Esophagus muscularis mucosa (tissue), 4 donors: Measurements from ENCODE around the gene WDR59. TPM values are rescaled to one million over a fixed set of nuclear protein-coding genes. Genes with fewer than 3 reads are reported as not detected.

ENCODE experiments used
- DNase-seq: peaks from one replicate; pipeline ENCODE4 v3.0.0-alpha.2; 2017; ENCODE audit errors: extremely low spot score
- H3K27ac ChIP-seq, 4 donors: fragments of 200-600 bp; sonication (generic); replicated peaks in 1 of 4; 1 replicate in 3 of 4; 2 replicates in 1 of 4; pipeline ENCODE4 v1.5.1; 2016 to 2019; ENCODE audit warnings: mild to moderate bottlenecking in 1 of 4
- H3K27me3 ChIP-seq, 4 donors: fragments of 200-600 bp; sonication (generic); one replicate each; pipeline versions ENCODE4 v1.5.1 to v1.6.0; 2016 to 2019
- H3K36me3 ChIP-seq, 4 donors: fragments of 200-600 bp; sonication (generic); one replicate each; pipeline ENCODE4 v1.5.1; 2016 to 2019
- H3K4me1 ChIP-seq, 4 donors: fragments of 200-600 bp; sonication (generic); one replicate each; pipeline ENCODE4 v1.5.1; 2016 to 2019
- H3K4me3 ChIP-seq, 4 donors: fragments of 200-600 bp; sonication (generic); 1 replicate in 2 of 4; 2 replicates in 2 of 4; pipeline ENCODE4 v1.5.1; 2016 to 2019; ENCODE audit warnings: mild to moderate bottlenecking in 4 of 4, moderate library complexity in 1 of 4
- H3K9me3 ChIP-seq, 4 donors: fragments of 200-600 bp; sonication (generic); 1 replicate in 3 of 4; 2 replicates in 1 of 4; pipeline ENCODE4 v1.5.1; 2016 to 2019
- EP300 ChIP-seq: sonication (generic); formaldehyde crosslinking; IDR thresholded peaks from one replicate; pipeline ENCODE4 v1.6.1; 2017; ENCODE audit warnings: antibody characterized with exemption
- POLR2A ChIP-seq: fragments of 450-650 bp; IDR thresholded peaks from one replicate; pipeline ENCODE4 v1.6.1; 2017; ENCODE audit warnings: antibody characterized with exemption, moderate library complexity, mild to moderate bottlenecking, low read depth
- POLR2AphosphoS5 ChIP-seq, 2 donors: sonication (generic); formaldehyde crosslinking; IDR thresholded peaks; one replicate each; pipeline ENCODE4 v1.6.1; 2017; ENCODE audit warnings: antibody characterized with exemption in 2 of 2
- WGBS: methylation state at CpG from one replicate; pipeline ENCODE4 v1.1.5; 2018; 5-methylcytosine and 5-hydroxymethylcytosine counted together
- intact Hi-C: fragments of 100-400 bp; cut with DNase I; formaldehyde crosslinking; loops from one replicate; pipeline ENCODE4 v1.15.1; 2023
- total RNA-seq, 4 donors: library from RNA; depleted of rRNA; stranded (reverse); fragments of >200 nt; gene quantifications; one replicate each; pipeline versions ENCODE4 v1.1.0 to v1.2.1, GENCODE V29; 2016
- TF ChIP-seq, protein P1 (sequence below), 3 experiments: fragments of 200-600 bp in 2 of 3; fragments of 450-650 bp in 1 of 3; sonication (generic) in 2 of 3; IDR thresholded peaks; one replicate each; pipeline ENCODE4 v1.5.1; 2017 to 2019; ENCODE audit warnings: antibody characterized with exemption in 3 of 3, mild to moderate bottlenecking in 2 of 3, moderate library complexity in 1 of 3

Gene WDR59
- total RNA-seq, 4 donors from 2014 or later = 15.7 to 27.2 (median 18.6) TPM

DNA sequence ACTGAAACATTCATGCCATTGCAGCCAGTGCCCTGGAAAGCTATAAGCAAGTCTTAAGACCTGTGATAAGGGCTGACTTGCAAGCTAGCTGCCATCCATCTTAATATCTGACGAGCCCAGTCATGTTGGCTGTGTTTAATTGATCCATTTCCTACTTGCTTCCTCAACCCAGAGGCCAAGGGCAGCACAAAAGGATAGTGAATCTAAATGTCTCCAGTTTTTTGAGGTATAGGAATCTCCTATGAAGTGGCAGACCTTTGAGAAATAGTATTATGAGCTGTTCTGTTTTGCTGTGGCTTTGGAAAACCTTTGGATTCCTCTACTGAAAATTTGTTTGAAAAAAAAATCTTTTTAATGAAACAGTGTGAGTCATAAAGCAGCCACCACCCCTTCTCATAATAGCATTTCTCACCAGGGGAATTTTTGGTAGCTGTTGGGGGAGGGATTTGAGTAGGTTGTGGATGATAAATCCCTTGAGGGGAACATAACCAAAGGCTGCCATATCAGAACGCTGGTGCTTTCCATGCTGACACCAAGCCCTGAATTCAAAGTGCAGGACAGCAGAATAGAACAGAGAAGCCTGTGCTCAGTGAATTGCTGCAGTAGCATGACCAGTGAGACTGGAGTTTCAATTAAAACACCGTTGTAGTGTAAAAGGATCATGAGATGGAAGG lies 26.8 kb upstream of the WDR59 start:
- DNase-seq = no peak
- 19% methylated on average over 3 of the region's 3 CpGs for WGBS
- H3K9me3 ChIP-seq = no peaks in the 10 kb centered on the region
- peak overlapping the region; percentile 69 to 87 (median 78) for H3K27ac ChIP-seq
- intact Hi-C loops = no loop called here
- H3K27me3 ChIP-seq = no peaks in the 10 kb centered on the region
- TF ChIP-seq EP300 = no peak
- TF ChIP-seq POLR2AphosphoS5 (IDR thresholded peaks at IDR 0.05) = peak in 1 of 2 donors; percentile 48
- no peak for TF ChIP-seq POLR2A
- TF ChIP-seq, protein P1, sequence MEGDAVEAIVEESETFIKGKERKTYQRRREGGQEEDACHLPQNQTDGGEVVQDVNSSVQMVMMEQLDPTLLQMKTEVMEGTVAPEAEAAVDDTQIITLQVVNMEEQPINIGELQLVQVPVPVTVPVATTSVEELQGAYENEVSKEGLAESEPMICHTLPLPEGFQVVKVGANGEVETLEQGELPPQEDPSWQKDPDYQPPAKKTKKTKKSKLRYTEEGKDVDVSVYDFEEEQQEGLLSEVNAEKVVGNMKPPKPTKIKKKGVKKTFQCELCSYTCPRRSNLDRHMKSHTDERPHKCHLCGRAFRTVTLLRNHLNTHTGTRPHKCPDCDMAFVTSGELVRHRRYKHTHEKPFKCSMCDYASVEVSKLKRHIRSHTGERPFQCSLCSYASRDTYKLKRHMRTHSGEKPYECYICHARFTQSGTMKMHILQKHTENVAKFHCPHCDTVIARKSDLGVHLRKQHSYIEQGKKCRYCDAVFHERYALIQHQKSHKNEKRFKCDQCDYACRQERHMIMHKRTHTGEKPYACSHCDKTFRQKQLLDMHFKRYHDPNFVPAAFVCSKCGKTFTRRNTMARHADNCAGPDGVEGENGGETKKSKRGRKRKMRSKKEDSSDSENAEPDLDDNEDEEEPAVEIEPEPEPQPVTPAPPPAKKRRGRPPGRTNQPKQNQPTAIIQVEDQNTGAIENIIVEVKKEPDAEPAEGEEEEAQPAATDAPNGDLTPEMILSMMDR (IDR thresholded peaks at IDR 0.05) = no peak
- no peaks in the 10 kb centered on the region for H3K36me3 ChIP-seq
- peak overlapping the region in 1 of 4 donors; percentile 1 for H3K4me3 ChIP-seq
- peaks cover 28 to 58% (median 49%) of the 10 kb centered on the region in 4 donors for H3K4me1 ChIP-seq

DNA sequence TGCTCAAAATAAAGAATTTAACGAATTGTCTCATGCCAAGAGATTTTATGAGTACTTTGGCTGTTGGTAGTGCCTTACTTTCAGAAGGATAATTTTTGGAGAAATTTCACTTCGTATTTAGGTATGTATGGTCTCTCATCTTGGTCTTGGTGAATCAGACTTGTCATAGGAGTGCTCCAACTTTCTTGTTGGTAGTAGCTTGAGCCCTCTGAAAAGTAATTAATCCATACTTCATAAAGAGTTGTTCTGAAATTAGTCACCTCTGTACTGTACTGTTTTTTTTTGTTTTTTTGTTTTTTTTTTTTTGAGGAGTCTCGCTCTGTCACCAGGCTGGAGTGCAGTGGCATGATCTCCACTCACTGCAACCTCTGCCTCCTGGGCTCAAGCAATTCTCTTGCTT lies 25.5 kb upstream of the WDR59 start:
- TF ChIP-seq EP300 (no peak), POLR2AphosphoS5 (IDR thresholded peaks at IDR 0.05) (no peak), POLR2A (no peak)
- TF ChIP-seq, protein P1 (IDR thresholded peaks at IDR 0.05) = no peak
- H3K4me1 ChIP-seq = peaks cover 28 to 51% (median 46%) of the 10 kb centered on the region in 4 donors
- H3K4me3 ChIP-seq = no peak overlapping the region
- DNase-seq = no peak
- no peaks in the 10 kb centered on the region for H3K36me3 ChIP-seq
- 61% methylated on average over 3 of the region's 3 CpGs for WGBS
- no peaks in the 10 kb centered on the region for H3K9me3 ChIP-seq
- no peaks in the 10 kb centered on the region for H3K27me3 ChIP-seq
- peak overlapping the region in 2 of 4 donors; percentile 73 to 87 for H3K27ac ChIP-seq
- intact Hi-C loops = no loop called here

DNA sequence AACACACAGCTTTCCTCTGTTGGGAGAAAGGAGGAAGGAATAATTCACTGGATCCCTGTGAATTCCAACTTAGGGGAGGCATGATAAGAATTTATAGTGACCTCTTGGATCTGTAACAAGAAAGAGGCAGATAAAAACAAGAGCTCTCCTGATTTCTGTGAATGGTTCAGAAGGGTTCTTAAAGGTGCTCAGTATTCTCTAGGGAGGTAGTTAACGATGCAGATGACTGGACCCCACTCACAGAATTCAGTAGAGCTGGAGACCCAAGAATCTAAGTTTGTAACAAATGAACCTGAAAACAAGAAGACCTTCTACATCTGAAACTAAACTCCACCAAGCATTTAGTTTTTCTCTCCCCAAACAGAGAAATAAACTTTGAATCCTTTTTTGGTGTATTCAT lies 22.5 kb upstream of the WDR59 start:
- intact Hi-C loops = no loop called here
- H3K4me3 ChIP-seq = no peak overlapping the region
- DNase-seq = no peak
- H3K9me3 ChIP-seq = no peaks in the 10 kb centered on the region
- no peaks in the 10 kb centered on the region for H3K27me3 ChIP-seq
- TF ChIP-seq EP300 = no peak
- TF ChIP-seq, protein P1 (IDR thresholded peaks at IDR 0.05) = no peak
- no peaks in the 10 kb centered on the region for H3K36me3 ChIP-seq
- 95% methylated on average over 1 of the region's 1 CpG for WGBS
- H3K27ac ChIP-seq = peak overlapping the region in 1 of 4 donors; percentile 15
- H3K4me1 ChIP-seq = peaks cover 28 to 39% (median 34%) of the 10 kb centered on the region in 4 donors

DNA sequence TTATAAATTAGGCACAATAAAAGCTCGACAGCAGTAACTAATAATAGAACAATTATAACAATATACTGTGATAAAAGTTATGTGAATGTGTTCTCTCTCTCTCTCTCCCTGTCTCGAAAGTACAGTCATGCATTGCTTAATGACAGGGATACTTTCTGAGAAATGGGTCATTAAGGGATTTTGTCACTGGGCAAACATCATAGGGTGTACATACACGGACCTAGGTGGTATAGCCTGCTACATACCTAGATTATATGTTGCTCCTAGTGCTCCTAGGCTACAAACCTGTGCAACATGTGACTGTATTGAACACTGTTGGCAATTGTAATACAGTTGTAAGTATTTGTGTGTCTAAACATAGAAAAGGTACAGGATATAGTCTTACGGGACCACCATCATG lies 20.8 kb upstream of the WDR59 start:
- no peaks in the 10 kb centered on the region for H3K27me3 ChIP-seq
- no peaks in the 10 kb centered on the region for H3K36me3 ChIP-seq
- intact Hi-C loops = no loop called here
- no peaks in the 10 kb centered on the region for H3K9me3 ChIP-seq
- no peak overlapping the region for H3K4me3 ChIP-seq
- no peak overlapping the region for H3K27ac ChIP-seq
- peaks cover 26 to 39% (median 33%) of the 10 kb centered on the region in 4 donors for H3K4me1 ChIP-seq
- WGBS = 85% methylated on average over 4 of the region's 4 CpGs
- no peak for DNase-seq
- TF ChIP-seq EP300 (no peak), POLR2A (no peak)

DNA sequence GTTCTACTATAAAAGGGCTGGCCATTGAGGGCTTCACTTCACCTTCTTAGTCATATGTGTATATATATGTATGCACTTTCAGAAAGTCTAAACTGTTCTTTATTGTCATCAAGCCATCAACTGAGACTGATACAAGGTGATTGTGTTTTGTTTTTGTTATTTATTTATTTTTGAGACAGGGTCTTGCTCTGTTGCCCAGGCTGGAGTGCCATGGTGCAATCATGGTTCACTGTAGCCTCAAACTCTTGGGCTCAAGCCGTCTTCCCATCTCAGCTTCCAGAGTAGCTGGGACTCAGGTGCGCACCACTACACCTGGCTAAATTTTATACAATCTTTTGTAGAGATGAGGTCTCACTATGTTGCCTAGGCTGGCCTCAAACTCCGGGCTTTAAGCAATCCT lies 19.5 kb upstream of the WDR59 start:
- TF ChIP-seq POLR2A (no peak), POLR2AphosphoS5 (IDR thresholded peaks at IDR 0.05) (no peak), EP300 (no peak)
- TF ChIP-seq, protein P1 (IDR thresholded peaks at IDR 0.05) = no peak
- H3K36me3 ChIP-seq = no peaks in the 10 kb centered on the region
- H3K27ac ChIP-seq = no peak overlapping the region
- H3K4me1 ChIP-seq = peaks cover 30 to 41% (median 38%) of the 10 kb centered on the region in 4 donors
- no peak overlapping the region for H3K4me3 ChIP-seq
- no peak for DNase-seq
- intact Hi-C loops = no loop called here
- 98% methylated on average over 3 of the region's 3 CpGs for WGBS
- H3K9me3 ChIP-seq = no peaks in the 10 kb centered on the region
- H3K27me3 ChIP-seq = no peaks in the 10 kb centered on the region
